Inflammatory macrophage (primary cell): ENCODE results near the gene KLHL33.
A peak's percentile ranks its signal among the peaks of the same experiment; 100 is the strongest.
"Not testable (repeated sequence)": the region's sequence is repeated elsewhere in the genome, so short reads cannot be mapped to it uniquely, and the experiment has no call there.

ENCODE experiments used
- DNase-seq, 2 donors: peaks; one replicate each; pipeline ENCODE4 v3.0.0-alpha.2; 2020 to 2022
- total RNA-seq, 18 experiments: gene quantifications; one replicate each; lab custom pipeline; 2026; ENCODE audit warnings: mixed read lengths in 6 of 18, inconsistent platforms in 2 of 18; lab: John Stamatoyannopoulos, UW

Gene KLHL33
- total RNA-seq, result 0 to 1.6 (median 0.41) reads per million in 18 experiments

- no peak for DNase-seq
Observed at GRCh38 chr14:20435582-20436362, at the start of gene KLHL33. Gene KLHL33, minus strand, starts transcription at chr14:20436166. Its CDS starts 355 bp downstream, at chr14:20435811.

- DNase-seq, result no peak
Observed at GRCh38 chr14:20482382-20482781, 46.4 kb upstream of the KLHL33 start.

DNA sequence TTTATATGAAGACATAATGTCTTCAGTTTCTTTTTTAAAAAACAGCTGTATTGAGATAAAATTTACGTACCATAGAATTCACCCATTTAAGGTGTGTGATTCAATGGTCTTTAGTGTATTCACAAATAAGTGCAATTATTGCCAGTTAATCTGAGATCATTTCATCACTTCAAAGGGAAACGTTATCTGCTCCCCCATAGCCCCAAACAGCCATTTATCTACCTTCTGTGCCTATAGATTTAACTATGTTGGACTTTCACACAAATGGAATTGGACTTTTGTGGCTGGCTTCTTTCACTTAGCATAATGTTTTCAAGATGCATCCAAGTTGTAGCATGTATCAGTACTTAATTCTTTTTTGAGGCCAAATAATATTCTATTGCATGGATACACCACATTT lies 42.9 kb upstream of the KLHL33 start:
- DNase-seq, result no peak

- DNase-seq, result peak; percentile 25 to 32
Observed at GRCh38 chr14:20477211-20477876, 41.4 kb upstream of the KLHL33 start.

GRCh38 chr14:20476776-20477175 lies 40.8 kb upstream of the KLHL33 start:
- DNase-seq, result no peak

GRCh38 chr14:20472536-20473169 lies 36.7 kb upstream of the KLHL33 start:
- no peak for DNase-seq

- DNase-seq, result no peak
Observed at GRCh38 chr14:20470603-20470901, 34.6 kb upstream of the KLHL33 start.

DNA sequence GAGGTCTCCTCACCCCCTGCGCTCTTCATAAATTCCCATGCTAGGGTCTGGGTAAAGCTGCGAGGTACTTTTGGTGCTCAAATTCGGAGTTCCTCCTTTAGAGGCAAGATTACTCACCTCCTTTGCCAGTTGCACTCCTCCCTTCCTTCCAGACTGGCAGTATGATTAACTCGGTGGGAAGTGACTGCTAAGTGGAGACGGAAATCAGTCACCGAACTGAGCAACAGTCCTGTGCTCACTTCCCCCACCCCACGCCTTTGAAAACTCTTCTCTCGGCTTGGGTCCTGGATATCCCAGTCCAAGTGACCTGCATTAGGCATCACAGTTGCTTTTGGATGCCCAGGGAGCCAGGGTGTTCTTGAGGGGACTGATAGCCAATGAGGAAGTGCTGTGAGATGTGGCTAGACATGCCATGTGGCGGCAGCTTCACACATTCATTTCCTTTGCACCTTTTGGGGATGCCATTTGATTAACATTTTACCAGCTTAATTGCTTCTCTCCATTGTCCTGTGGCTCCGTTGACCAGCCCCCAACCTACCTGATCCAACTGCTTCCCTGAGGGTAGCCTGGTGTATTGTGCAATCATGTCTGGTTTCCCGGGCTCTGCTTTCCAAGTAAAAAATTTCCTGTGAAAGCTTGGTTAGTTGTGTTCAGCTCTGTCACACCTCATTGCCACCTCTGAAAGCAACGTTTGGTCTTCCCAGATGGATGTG lies 34.1 kb upstream of the KLHL33 start:
- peak; percentile 89 to 90 for DNase-seq

GRCh38 chr14:20469242-20469889 lies 33.4 kb upstream of the KLHL33 start, which contains the start of gene PNP:
Gene PNP, plus strand, starts transcription at chr14:20469406. Its CDS starts 119 bp downstream, at chr14:20469525.
- DNase-seq, result peak; percentile 91 to 92

DNA sequence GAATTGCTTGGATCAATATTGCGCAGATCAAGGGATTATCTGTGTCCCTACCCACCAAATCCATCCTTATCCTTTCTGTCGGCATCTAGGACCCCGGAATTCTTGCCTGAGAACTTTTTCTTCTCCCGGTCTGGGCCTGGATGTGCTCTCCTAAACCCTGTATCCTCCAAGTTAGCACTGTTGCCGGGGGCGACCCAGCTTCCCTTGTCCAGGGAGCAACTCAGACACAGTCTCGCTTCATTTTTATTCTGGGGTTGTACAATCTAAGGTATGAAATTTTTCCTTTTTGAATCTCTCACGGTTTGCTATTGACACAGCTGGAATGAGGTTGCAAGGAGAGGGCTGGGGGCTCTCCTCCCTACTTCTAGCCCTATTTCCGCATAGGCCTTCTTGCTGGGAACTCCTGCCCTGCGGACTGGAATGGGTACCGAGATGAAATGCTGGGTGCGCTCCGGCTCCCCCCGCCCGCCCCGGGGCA lies 32.8 kb upstream of the KLHL33 start:
- no peak for DNase-seq

GRCh38 chr14:20461225-20462141 lies 25.5 kb upstream of the KLHL33 start, which contains the start of gene PIP4P1:
Gene PIP4P1, minus strand, starts transcription at chr14:20461434. Its CDS starts 109 bp downstream, at chr14:20461325.
- peak; percentile 100 for DNase-seq

- DNase-seq, result no peak
Observed at GRCh38 chr14:20460458-20461224, 24.7 kb upstream of the KLHL33 start.

DNA sequence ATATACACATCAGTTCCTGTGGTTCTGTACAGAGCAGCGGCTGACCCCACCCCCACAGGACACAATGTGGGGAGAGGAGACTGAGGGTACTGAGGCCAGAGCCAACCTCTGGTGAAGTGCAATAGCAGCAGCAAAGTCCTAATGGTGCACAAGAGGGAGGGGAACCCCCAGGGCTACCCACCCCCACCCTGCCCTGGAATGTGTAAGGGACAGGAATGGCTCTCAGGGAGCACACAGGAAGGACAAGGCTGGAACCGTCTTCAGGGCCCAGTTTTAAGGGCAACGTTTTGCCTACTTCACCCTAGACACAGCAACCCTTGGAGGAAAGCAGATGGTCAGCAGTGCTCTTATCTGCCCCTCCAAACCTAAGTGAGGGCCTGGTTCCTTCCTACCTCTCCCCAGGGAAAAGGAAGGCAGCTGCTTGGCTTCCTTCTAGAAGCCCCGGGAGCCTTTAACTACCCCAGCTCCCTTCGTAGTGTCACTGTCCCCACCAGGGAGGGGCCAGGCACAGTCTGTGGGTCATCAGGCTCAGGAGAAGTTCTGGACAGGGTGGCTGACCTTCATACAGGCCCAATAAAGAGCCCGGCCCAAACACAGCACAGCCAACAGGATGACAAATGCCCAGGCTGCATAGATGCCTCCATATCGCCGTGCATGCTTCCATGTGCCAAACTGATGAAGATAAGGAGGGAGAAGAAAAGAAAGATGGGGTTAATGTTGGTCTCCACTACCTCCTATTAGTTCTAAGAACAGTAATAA lies 22.2 kb upstream of the KLHL33 start:
- DNase-seq, result no peak

DNA sequence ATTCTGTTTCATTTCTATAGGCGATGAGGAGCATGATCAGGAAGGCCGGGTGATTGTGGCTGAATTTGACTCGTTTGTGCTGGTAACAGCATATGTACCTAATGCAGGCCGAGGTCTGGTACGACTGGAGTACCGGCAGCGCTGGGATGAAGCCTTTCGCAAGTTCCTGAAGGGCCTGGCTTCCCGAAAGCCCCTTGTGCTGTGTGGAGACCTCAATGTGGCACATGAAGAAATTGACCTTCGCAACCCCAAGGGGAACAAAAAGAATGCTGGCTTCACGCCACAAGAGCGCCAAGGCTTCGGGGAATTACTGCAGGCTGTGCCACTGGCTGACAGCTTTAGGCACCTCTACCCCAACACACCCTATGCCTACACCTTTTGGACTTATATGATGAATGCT lies 21.0 kb upstream of the KLHL33 start:
- DNase-seq, result peak; percentile 48 to 49

- DNase-seq, result peak in 1 of 2 donors; percentile 81
Observed at GRCh38 chr14:20455355-20456300, 19.7 kb upstream of the KLHL33 start.

DNA sequence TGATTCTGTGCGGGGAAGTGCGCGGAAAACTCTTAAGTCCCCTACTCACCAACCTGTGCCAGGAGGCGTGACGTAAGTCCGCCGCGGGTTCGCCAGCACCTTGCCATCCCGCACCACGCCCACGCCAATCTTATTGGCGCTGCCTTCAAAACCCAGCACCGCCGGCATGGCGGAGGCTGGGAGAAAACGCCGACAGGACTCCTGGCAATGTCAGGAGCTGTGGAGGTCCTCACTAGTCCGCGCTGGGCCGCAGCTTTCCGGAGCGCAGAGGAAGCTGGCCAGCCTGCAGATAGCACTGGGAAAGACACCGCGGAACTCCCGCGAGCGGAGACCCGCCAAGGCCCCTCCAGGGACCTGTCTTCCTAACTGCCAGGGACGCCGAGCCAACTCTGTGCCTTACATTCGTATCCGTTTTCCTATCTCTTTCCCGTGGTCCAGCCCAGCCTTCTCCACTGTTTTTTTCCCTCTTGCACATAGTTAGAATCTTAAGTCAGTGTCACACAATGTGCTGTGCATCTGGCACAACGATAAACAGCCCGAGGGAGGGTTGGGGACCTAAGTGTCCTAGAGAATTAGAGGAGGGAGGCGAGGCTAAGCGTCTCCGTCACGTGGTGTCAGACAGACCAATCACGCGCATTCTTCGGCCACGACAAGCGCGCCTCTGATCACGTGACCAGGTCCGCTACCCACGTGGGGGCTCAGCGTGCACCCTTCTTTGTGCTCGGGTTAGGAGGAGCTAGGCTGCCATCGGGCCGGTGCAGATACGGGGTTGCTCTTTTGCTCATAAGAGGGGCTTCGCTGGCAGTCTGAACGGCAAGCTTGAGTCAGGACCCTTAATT lies 18.8 kb upstream of the KLHL33 start, which contains the start of the genes APEX1 and OSGEP:
Gene APEX1 (plus strand): TSS at position 711 of the 839 bp plus-strand sequence. CDS start 420 bp downstream, outside the sequence.
Gene OSGEP (minus strand): TSS at position 297 of the 839 bp plus-strand sequence. CDS start 129 bp downstream, at position 168.
- DNase-seq, result peak; percentile 99 to 100

DNA sequence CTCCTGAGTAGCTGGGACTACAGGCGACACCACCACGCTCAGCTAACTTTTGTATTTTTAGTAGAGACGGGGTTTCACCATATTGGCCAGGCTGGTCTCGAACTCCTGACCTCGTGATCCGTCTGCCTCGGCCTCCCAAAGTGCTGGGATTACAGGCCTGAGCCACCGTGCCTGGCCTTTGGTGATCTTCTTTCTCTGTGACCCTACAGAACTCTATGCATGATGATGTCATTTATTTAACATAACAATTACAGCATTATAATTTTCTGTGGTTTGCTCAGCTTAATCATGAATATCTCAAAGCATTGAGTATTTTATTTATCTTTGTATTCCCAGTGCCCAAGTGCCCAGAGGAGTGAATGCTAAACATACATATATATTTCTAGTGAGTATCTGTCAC lies 16.9 kb upstream of the KLHL33 start:
- not testable (repeated sequence) for DNase-seq
